Omental fat pad (tissue), 4 donors: Measurements from ENCODE around the gene CCDC137. TPM values are rescaled to one million over a fixed set of nuclear protein-coding genes. Genes with fewer than 3 reads are reported as not detected.

Experiments
- ATAC-seq: fragments of 150-250 bp; one replicate; pipeline ENCODE4 v1.9.1; 2016; ENCODE audit warnings: mild to moderate bottlenecking, moderate library complexity; ENCODE audit not compliant: low FRiP score
- DNase-seq: peaks from one replicate; pipeline ENCODE4 v3.0.0-alpha.2; 2019; ENCODE audit warnings: low spot score
- total RNA-seq, 4 donors: library from RNA; depleted of rRNA; stranded (reverse); fragments of >200 nt; gene quantifications; one replicate each; pipeline ENCODE4 v1.1.0, GENCODE V29; 2016
- TF ChIP-seq, protein P1 (sequence below), 3 donors: fragments of 450-650 bp; IDR thresholded peaks; one replicate each; pipeline ENCODE4 v1.5.1; 2016 to 2017; ENCODE audit warnings: antibody characterized with exemption in 3 of 3, mild to moderate bottlenecking in 3 of 3, moderate library complexity in 2 of 3

CCDC137 gene
- total RNA-seq, 4 donors from 2014 or later: 6.8 to 15.6 (median 9.4) TPM

DNA sequence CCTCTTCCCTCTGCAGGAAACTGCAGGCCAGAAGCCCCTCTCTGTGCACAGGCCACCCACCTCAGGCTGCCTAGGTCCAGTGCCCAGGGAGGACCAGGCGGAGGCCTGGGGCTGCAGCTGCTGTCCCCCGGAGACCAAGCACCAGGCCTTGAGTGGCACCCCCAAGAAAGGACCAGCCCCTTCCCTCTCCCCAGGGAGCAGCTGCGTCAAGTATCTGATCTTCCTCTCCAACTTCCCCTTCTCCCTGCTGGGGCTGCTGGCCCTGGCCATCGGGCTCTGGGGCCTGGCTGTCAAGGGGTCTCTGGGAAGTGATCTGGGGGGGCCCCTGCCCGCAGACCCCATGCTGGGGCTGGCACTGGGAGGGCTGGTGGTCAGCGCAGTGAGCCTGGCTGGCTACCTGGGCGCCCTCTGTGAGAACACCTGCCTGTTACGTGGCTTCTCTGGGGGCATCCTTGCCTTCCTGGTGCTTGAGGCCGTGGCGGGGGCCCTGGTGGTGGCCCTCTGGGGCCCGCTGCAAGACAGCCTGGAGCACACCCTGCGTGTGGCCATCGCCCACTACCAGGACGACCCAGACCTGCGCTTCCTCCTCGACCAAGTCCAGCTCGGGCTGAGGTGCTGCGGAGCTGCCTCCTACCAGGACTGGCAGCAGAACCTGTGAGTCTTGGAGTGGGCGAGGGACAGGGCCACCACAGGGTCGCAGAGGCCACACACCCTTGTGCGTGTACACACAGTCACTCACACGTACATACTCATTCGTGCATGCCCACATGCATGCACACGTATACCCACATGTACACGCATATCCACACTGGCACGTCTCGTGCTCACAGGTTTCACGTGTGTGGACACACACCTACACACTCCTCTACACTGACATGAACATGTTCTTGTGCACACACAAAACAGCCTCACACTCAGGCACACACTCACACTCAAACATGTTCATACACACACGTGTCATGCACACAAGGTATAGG, 21.3 kb upstream of the CCDC137 start:
- ATAC-seq (no peak), DNase-seq (no peak)
- TF ChIP-seq, protein P1, sequence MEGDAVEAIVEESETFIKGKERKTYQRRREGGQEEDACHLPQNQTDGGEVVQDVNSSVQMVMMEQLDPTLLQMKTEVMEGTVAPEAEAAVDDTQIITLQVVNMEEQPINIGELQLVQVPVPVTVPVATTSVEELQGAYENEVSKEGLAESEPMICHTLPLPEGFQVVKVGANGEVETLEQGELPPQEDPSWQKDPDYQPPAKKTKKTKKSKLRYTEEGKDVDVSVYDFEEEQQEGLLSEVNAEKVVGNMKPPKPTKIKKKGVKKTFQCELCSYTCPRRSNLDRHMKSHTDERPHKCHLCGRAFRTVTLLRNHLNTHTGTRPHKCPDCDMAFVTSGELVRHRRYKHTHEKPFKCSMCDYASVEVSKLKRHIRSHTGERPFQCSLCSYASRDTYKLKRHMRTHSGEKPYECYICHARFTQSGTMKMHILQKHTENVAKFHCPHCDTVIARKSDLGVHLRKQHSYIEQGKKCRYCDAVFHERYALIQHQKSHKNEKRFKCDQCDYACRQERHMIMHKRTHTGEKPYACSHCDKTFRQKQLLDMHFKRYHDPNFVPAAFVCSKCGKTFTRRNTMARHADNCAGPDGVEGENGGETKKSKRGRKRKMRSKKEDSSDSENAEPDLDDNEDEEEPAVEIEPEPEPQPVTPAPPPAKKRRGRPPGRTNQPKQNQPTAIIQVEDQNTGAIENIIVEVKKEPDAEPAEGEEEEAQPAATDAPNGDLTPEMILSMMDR (IDR thresholded peaks at IDR 0.05): no peak

DNA sequence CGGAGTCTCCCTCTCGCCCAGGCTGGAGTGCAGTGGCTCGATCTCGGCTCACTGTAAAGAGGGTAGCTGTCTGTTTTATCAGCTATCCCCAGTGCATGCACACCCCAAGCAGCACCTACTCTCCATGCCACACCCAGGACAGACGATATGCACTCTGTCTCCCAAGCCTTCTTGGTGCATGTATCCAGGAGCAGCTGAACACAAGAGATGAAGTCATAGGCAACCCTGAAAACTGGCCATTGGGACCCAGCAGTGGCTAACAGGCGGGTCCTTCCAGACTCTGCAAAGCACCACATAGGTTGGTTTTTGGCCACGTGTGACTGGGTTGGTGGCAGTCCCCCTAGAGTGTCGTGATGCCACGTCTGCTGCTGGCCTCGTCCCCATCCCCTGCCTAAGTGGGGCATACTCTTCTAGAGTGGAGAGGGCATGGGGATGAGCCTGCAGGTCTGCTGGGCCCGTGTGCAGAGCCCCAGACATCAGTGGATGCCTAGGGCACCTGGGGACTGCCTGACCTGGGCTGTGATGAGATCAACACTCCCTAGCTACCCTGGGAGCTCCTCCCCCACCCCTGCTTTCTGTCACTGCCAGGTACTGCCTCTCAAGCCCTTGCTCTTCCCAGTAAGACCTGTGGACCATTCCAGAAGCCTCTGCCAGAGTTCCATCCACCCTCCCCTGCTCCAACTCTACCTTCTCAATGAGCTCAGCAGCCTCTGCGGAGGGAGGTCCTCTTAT, 19.5 kb upstream of the CCDC137 start:
- ATAC-seq: no peak

DNA sequence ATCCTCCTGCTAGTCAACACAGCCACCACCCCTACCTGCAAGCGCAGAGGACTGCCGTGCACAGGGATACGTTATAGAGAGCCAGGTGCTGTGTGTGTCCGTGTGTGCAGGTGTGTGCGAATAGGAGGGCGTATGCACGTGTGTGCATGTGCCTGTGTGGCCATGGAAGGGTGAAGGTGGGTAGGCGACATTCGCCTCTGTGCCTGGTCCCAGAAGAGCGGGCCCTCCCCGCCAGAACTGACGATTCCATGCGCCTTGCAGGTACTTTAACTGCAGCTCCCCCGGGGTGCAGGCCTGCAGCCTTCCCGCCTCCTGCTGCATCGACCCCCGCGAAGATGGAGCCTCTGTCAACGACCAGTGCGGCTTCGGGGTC, 18.9 kb upstream of the CCDC137 start:
- no peak for DNase-seq
- no peak for ATAC-seq
- TF ChIP-seq, protein P1 (IDR thresholded peaks at IDR 0.05): no peak

More for the DNA sequence above, 19.5 kb upstream of the CCDC137 start:
- TF ChIP-seq, protein P1 (IDR thresholded peaks at IDR 0.05): no peak
- no peak for DNase-seq

DNA sequence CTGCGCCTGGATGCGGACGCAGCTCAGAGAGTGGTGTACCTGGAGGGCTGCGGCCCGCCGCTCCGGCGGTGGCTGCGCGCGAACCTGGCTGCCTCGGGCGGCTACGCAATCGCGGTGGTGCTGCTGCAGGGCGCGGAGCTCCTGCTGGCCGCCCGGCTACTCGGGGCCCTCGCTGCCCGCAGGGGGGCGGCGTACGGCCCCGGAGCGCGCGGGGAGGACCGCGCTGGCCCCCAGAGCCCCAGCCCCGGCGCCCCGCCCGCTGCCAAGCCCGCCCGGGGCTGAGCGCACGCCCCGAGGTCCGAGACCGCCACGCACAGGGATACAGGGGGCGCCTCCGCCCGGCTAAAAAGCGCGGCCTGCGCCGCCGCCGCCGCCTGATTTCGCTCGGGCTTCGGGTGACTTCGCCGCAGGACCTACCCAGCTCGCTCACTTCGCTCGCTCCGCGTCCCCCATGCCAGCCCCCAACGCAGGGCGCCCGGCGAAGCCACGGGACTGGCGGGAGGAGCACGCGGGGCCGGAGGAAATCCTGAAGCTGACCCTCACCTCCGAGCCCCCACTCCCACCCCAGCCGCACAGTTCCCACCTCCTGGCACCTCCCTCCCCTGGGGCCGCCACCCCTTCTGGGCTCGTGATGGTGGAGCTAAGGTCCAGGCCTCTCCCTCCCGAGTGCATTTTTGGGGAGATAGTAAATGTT, 18.4 kb upstream of the CCDC137 start:
- ATAC-seq (no peak), DNase-seq (no peak)
- TF ChIP-seq, protein P1 (IDR thresholded peaks at IDR 0.05): no peak

DNA sequence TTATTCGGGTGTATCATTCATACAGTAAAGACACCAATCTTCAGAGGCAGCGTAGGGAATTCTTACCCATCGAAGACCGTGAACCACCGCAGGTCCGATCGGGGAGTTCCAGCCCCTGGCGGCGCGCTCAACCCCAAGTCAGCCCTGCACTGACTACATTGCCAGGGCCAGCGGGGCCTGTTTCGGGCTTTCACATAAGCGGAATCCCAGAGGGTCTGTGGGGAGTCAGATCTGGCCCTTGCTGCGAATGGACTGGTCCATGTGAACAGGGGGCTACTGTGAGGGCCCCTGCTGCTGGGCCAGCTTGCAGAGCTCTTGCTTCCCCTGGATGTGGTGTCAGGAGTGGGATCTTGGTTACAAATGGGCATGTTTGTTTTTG, 17.8 kb upstream of the CCDC137 start:
- no peak for ATAC-seq
- DNase-seq: no peak
- TF ChIP-seq, protein P1 (IDR thresholded peaks at IDR 0.05): no peak

DNA sequence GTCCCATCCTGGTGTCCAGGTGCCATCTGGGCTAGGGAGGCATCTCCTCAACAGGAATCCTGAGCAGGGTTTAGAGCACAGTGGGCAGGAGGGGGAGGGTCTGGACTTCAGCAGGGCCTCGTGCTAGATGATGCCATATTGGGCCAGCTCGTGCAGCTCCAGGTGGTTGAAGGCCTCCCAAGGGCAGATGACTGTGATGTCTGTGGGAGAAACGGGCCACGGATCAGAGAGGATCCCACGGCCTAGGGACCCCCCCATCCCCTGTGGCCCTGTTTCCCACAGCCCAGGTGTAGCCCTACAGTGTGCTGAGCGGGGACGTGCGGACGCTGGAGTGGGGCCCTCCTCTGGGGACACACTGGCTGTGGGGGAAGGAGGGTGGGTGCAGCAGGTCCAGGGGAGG, 15.6 kb upstream of the CCDC137 start:
- TF ChIP-seq, protein P1 (IDR thresholded peaks at IDR 0.05): no peak
- ATAC-seq: no peak
- no peak for DNase-seq
